ENCODE data around the gene RPS23. TPM values are rescaled to one million over a fixed set of nuclear protein-coding genes. Genes with fewer than 3 reads are reported as not detected.
A peak's percentile ranks its signal among the peaks of the same experiment; 100 is the strongest.

RPS23 gene
- total and polyA plus RNA-seq, 5 donors from 2014 or later, result 2,211 to 3,406 (median 2,715) TPM

GRCh38 chr5:82314964-82315758, 37.0 kb upstream of the RPS23 start:
- Histone ChIP-seq H3K9me3 (ENCODE audit: control insufficient read depth in 2 of 2, low read length in 2 of 2) (no peaks in the 10 kb centered on the region), H3K4me3 (ENCODE audit: low read depth, low read length) (no peak overlapping the region), H3K36me3 (ENCODE audit: control insufficient read depth, insufficient read depth, low read length) (no peaks in the 10 kb centered on the region), H3K4me1 (ENCODE audit: control insufficient read depth, insufficient read depth, low read length, poor library complexity, severe bottlenecking) (no peaks in the 10 kb centered on the region), H3K27ac (ENCODE audit: insufficient read depth, low read length, poor library complexity, severe bottlenecking) (no peak overlapping the region), H3K27me3 (ENCODE audit: control insufficient read depth, insufficient read depth, low read length) (no peaks in the 10 kb centered on the region)
- peaks cover 5% of the 10 kb centered on the region for H3K36me3 Mint-ChIP-seq
- H3K9me3 Mint-ChIP-seq, result peaks cover 0 to 2% (median 0%) of the 10 kb centered on the region in 7 donors
- peaks cover 8% of the 10 kb centered on the region for H3K27me3 Mint-ChIP-seq
- no peak overlapping the region for H3K4me3 Mint-ChIP-seq
- no peak for DNase-seq
- no peak for ATAC-seq (ENCODE audit: low read depth in 2 of 2)
- no peaks in the 10 kb centered on the region for H3K4me1 Mint-ChIP-seq
- H3K27ac Mint-ChIP-seq, result peak overlapping the region in 1 of 3 donors; percentile 54

GRCh38 chr5:82313016-82313415, 34.9 kb upstream of the RPS23 start:
- Histone ChIP-seq H3K27ac (ENCODE audit: insufficient read depth, low read length, poor library complexity, severe bottlenecking) (no peak overlapping the region), H3K36me3 (ENCODE audit: control insufficient read depth, insufficient read depth, low read length) (no peaks in the 10 kb centered on the region), H3K4me1 (ENCODE audit: control insufficient read depth, insufficient read depth, low read length, poor library complexity, severe bottlenecking) (no peaks in the 10 kb centered on the region), H3K9me3 (ENCODE audit: control insufficient read depth in 2 of 2, low read length in 2 of 2) (no peaks in the 10 kb centered on the region), H3K27me3 (ENCODE audit: control insufficient read depth, insufficient read depth, low read length) (no peaks in the 10 kb centered on the region), H3K4me3 (ENCODE audit: low read depth, low read length) (no peak overlapping the region)
- DNase-seq, result no peak
- no peak overlapping the region for H3K27ac Mint-ChIP-seq
- ATAC-seq (ENCODE audit: low read depth in 2 of 2), result no peak
- no peak overlapping the region for H3K4me3 Mint-ChIP-seq
- peaks cover 12% of the 10 kb centered on the region for H3K36me3 Mint-ChIP-seq
- peaks cover 5% of the 10 kb centered on the region for H3K27me3 Mint-ChIP-seq
- H3K4me1 Mint-ChIP-seq, result no peaks in the 10 kb centered on the region
- H3K9me3 Mint-ChIP-seq, result peaks cover 0 to 6% (median 2%) of the 10 kb centered on the region in 7 donors

GRCh38 chr5:82312373-82312856, 34.3 kb upstream of the RPS23 start:
- Mint-ChIP-seq H3K9me3 (peaks cover 0 to 6% (median 2%) of the 10 kb centered on the region in 7 donors), H3K4me1 (no peaks in the 10 kb centered on the region), H3K27ac (peak overlapping the region in 1 of 3 donors; percentile 16), H3K4me3 (no peak overlapping the region), H3K27me3 (peaks cover 5% of the 10 kb centered on the region), H3K36me3 (peaks cover 12% of the 10 kb centered on the region)
- Histone ChIP-seq H3K4me3 (ENCODE audit: low read depth, low read length) (no peak overlapping the region), H3K27me3 (ENCODE audit: control insufficient read depth, insufficient read depth, low read length) (no peaks in the 10 kb centered on the region), H3K27ac (ENCODE audit: insufficient read depth, low read length, poor library complexity, severe bottlenecking) (no peak overlapping the region), H3K36me3 (ENCODE audit: control insufficient read depth, insufficient read depth, low read length) (no peaks in the 10 kb centered on the region), H3K4me1 (ENCODE audit: control insufficient read depth, insufficient read depth, low read length, poor library complexity, severe bottlenecking) (no peaks in the 10 kb centered on the region), H3K9me3 (ENCODE audit: control insufficient read depth in 2 of 2, low read length in 2 of 2) (no peaks in the 10 kb centered on the region)
- DNase-seq (peak in 1 of 3 donors; percentile 32), ATAC-seq (ENCODE audit: low read depth in 2 of 2) (no peak)

- Histone ChIP-seq H3K4me3 (ENCODE audit: low read depth, low read length) (no peak overlapping the region), H3K36me3 (ENCODE audit: control insufficient read depth, insufficient read depth, low read length) (no peaks in the 10 kb centered on the region), H3K4me1 (ENCODE audit: control insufficient read depth, insufficient read depth, low read length, poor library complexity, severe bottlenecking) (no peaks in the 10 kb centered on the region), H3K9me3 (ENCODE audit: control insufficient read depth in 2 of 2, low read length in 2 of 2) (no peaks in the 10 kb centered on the region), H3K27ac (ENCODE audit: insufficient read depth, low read length, poor library complexity, severe bottlenecking) (no peak overlapping the region), H3K27me3 (ENCODE audit: control insufficient read depth, insufficient read depth, low read length) (no peaks in the 10 kb centered on the region)
- H3K27me3 Mint-ChIP-seq, result no peaks in the 10 kb centered on the region
- H3K4me1 Mint-ChIP-seq, result no peaks in the 10 kb centered on the region
- H3K4me3 Mint-ChIP-seq, result no peak overlapping the region
- H3K36me3 Mint-ChIP-seq, result peaks cover 21% of the 10 kb centered on the region
- no peak for ATAC-seq (ENCODE audit: low read depth in 2 of 2)
- H3K9me3 Mint-ChIP-seq, result peaks cover 0 to 6% (median 2%) of the 10 kb centered on the region in 7 donors
- no peak overlapping the region for H3K27ac Mint-ChIP-seq
- DNase-seq, result no peak
Observed at GRCh38 chr5:82309091-82309531, 31.0 kb upstream of the RPS23 start.

- peaks cover 0 to 6% (median 0%) of the 10 kb centered on the region in 7 donors for H3K9me3 Mint-ChIP-seq
- DNase-seq, result no peak
- peaks cover 21% of the 10 kb centered on the region for H3K36me3 Mint-ChIP-seq
- no peaks in the 10 kb centered on the region for H3K9me3 ChIP-seq (ENCODE audit: control insufficient read depth in 2 of 2, low read length in 2 of 2)
- H3K4me1 Mint-ChIP-seq, result no peaks in the 10 kb centered on the region
- no peak overlapping the region for H3K4me3 Mint-ChIP-seq
- H3K36me3 ChIP-seq (ENCODE audit: control insufficient read depth, insufficient read depth, low read length), result no peaks in the 10 kb centered on the region
- H3K4me1 ChIP-seq (ENCODE audit: control insufficient read depth, insufficient read depth, low read length, poor library complexity, severe bottlenecking), result no peaks in the 10 kb centered on the region
- H3K27me3 Mint-ChIP-seq, result no peaks in the 10 kb centered on the region
- H3K27ac ChIP-seq (ENCODE audit: insufficient read depth, low read length, poor library complexity, severe bottlenecking), result no peak overlapping the region
- H3K27me3 ChIP-seq (ENCODE audit: control insufficient read depth, insufficient read depth, low read length), result no peaks in the 10 kb centered on the region
- no peak overlapping the region for H3K27ac Mint-ChIP-seq
- no peak for ATAC-seq (ENCODE audit: low read depth in 2 of 2)
- no peak overlapping the region for H3K4me3 ChIP-seq (ENCODE audit: low read depth, low read length)
Observed at GRCh38 chr5:82308416-82308815, 30.3 kb upstream of the RPS23 start.

GRCh38 chr5:82307451-82307850, 29.3 kb upstream of the RPS23 start:
- no peak for ATAC-seq (ENCODE audit: low read depth in 2 of 2)
- no peaks in the 10 kb centered on the region for H3K4me1 Mint-ChIP-seq
- no peaks in the 10 kb centered on the region for H3K36me3 ChIP-seq (ENCODE audit: control insufficient read depth, insufficient read depth, low read length)

GRCh38 chr5:82306151-82306550, 28.0 kb upstream of the RPS23 start:
- ATAC-seq (ENCODE audit: low read depth in 2 of 2) (no peak), DNase-seq (no peak)
- no peaks in the 10 kb centered on the region for H3K4me1 Mint-ChIP-seq
- no peaks in the 10 kb centered on the region for H3K27me3 Mint-ChIP-seq
- H3K4me1 ChIP-seq (ENCODE audit: control insufficient read depth, insufficient read depth, low read length, poor library complexity, severe bottlenecking), result no peaks in the 10 kb centered on the region
- H3K4me3 Mint-ChIP-seq, result no peak overlapping the region
- H3K27ac ChIP-seq (ENCODE audit: insufficient read depth, low read length, poor library complexity, severe bottlenecking), result no peak overlapping the region
- no peaks in the 10 kb centered on the region for H3K27me3 ChIP-seq (ENCODE audit: control insufficient read depth, insufficient read depth, low read length)
- H3K36me3 ChIP-seq (ENCODE audit: control insufficient read depth, insufficient read depth, low read length), result no peaks in the 10 kb centered on the region
- H3K36me3 Mint-ChIP-seq, result peaks cover 15% of the 10 kb centered on the region
- no peak overlapping the region for H3K4me3 ChIP-seq (ENCODE audit: low read depth, low read length)
- no peaks in the 10 kb centered on the region for H3K9me3 ChIP-seq (ENCODE audit: control insufficient read depth in 2 of 2, low read length in 2 of 2)
- no peak overlapping the region for H3K27ac Mint-ChIP-seq
- H3K9me3 Mint-ChIP-seq, result peaks cover 0 to 6% (median 0%) of the 10 kb centered on the region in 7 donors

More at GRCh38 chr5:82307451-82307850, 29.3 kb upstream of the RPS23 start:
- Mint-ChIP-seq H3K27me3 (no peaks in the 10 kb centered on the region), H3K4me3 (no peak overlapping the region), H3K9me3 (peaks cover 0 to 6% (median 0%) of the 10 kb centered on the region in 7 donors), H3K27ac (no peak overlapping the region), H3K36me3 (peaks cover 21% of the 10 kb centered on the region)
- no peak for DNase-seq
- Histone ChIP-seq H3K4me1 (ENCODE audit: control insufficient read depth, insufficient read depth, low read length, poor library complexity, severe bottlenecking) (no peaks in the 10 kb centered on the region), H3K27me3 (ENCODE audit: control insufficient read depth, insufficient read depth, low read length) (no peaks in the 10 kb centered on the region), H3K4me3 (ENCODE audit: low read depth, low read length) (no peak overlapping the region), H3K27ac (ENCODE audit: insufficient read depth, low read length, poor library complexity, severe bottlenecking) (no peak overlapping the region), H3K9me3 (ENCODE audit: control insufficient read depth in 2 of 2, low read length in 2 of 2) (no peaks in the 10 kb centered on the region)

- H3K27me3 ChIP-seq (ENCODE audit: control insufficient read depth, insufficient read depth, low read length), result no peaks in the 10 kb centered on the region
- H3K4me1 ChIP-seq (ENCODE audit: control insufficient read depth, insufficient read depth, low read length, poor library complexity, severe bottlenecking), result no peaks in the 10 kb centered on the region
- H3K9me3 ChIP-seq (ENCODE audit: control insufficient read depth in 2 of 2, low read length in 2 of 2), result no peaks in the 10 kb centered on the region
- Mint-ChIP-seq H3K4me1 (no peaks in the 10 kb centered on the region), H3K27me3 (no peaks in the 10 kb centered on the region), H3K27ac (no peak overlapping the region), H3K36me3 (peaks cover 9% of the 10 kb centered on the region), H3K9me3 (peaks cover 0 to 3% (median 0%) of the 10 kb centered on the region in 7 donors), H3K4me3 (no peak overlapping the region)
- ATAC-seq (ENCODE audit: low read depth in 2 of 2) (no peak), DNase-seq (no peak)
- H3K27ac ChIP-seq (ENCODE audit: insufficient read depth, low read length, poor library complexity, severe bottlenecking), result no peak overlapping the region
- H3K4me3 ChIP-seq (ENCODE audit: low read depth, low read length), result no peak overlapping the region
- no peaks in the 10 kb centered on the region for H3K36me3 ChIP-seq (ENCODE audit: control insufficient read depth, insufficient read depth, low read length)
Observed at GRCh38 chr5:82301190-82301589, 23.0 kb upstream of the RPS23 start.
